B cell (primary cell): ENCODE results near the gene MIPOL1. TPM values are rescaled to one million over a fixed set of nuclear protein-coding genes. Genes with fewer than 3 reads are reported as not detected.

ENCODE experiments used
- ATAC-seq: fragments of 200-7000 bp; cut with Tn5 transposase; one replicate; pipeline ENCODE4 v1.10.0; 2021; ENCODE audit warnings: low read depth, mild to moderate bottlenecking, moderate number of reproducible peaks, moderate library complexity
- CTCF ChIA-PET: fragments of 350-600 bp; sonication (Branson Sonifier 250); formaldehyde crosslinking; loops from one replicate; lab custom pipeline; 2021; ENCODE audit warnings: antibody characterized with exemption, inconsistent platforms; lab: Charles Lee
- POLR2A ChIA-PET: fragments of 350-600 bp; sonication (Branson Sonifier 250); formaldehyde crosslinking; loops from one replicate; lab custom pipeline; 2021; ENCODE audit warnings: antibody characterized with exemption; lab: Charles Lee
- DNase-seq: peaks from one replicate; pipeline ENCODE4 v3.0.0; 2013
- H2AFZ ChIP-seq: 2 replicates; pipeline ENCODE4 v1.6.1; 2012; ENCODE audit warnings: mild to moderate bottlenecking, low read depth, low read length; ENCODE audit not compliant: insufficient read depth, poor library complexity, severe bottlenecking
- H3K27ac ChIP-seq, 2 donors: 1 replicate in 1 of 2; 2 replicates in 1 of 2; pipeline ENCODE4 v1.5.1; 2012 to 2013; ENCODE audit warnings: low read length in 2 of 2, mild to moderate bottlenecking in 2 of 2, moderate library complexity in 1 of 2
- H3K27me3 ChIP-seq, 4 experiments: fragments of 200-600 bp in 1 of 4; sonication (generic) in 1 of 4; replicated peaks in 1 of 4; 1 replicate in 2 of 4; 2 replicates in 2 of 4; pipeline versions ENCODE4 v1.6.1 to v1.7.0; 2013 to 2016; ENCODE audit warnings: low read length in 3 of 4, mild to moderate bottlenecking in 2 of 4, mixed read lengths in 1 of 4, moderate library complexity in 1 of 4; ENCODE audit not compliant: insufficient read depth in 4 of 4, control insufficient read depth in 3 of 4; ENCODE audit errors: control extremely low read depth in 1 of 4
- H3K36me3 ChIP-seq, 2 experiments: replicated peaks in 1 of 2; 1 replicate in 1 of 2; 2 replicates in 1 of 2; pipeline versions ENCODE4 v1.6.1 to v1.7.1; 2013; ENCODE audit warnings: low read length in 1 of 2; ENCODE audit not compliant: insufficient read depth in 2 of 2, control insufficient read depth in 1 of 2; ENCODE audit errors: control extremely low read depth in 1 of 2, extremely low read depth in 1 of 2
- H3K4me1 ChIP-seq, 2 donors: fragments of 200-600 bp in 1 of 2; sonication (generic) in 1 of 2; 1 replicate in 1 of 2; 2 replicates in 1 of 2; pipeline versions ENCODE4 v1.5.1 to v1.6.1; 2013 to 2017; ENCODE audit warnings: low read length in 2 of 2; ENCODE audit not compliant: control insufficient read depth in 2 of 2, insufficient read depth in 2 of 2
- H3K4me2 ChIP-seq: replicated peaks from 2 replicates; pipeline ENCODE3; 2012; ENCODE audit warnings: mild to moderate bottlenecking, low read depth, low read length; ENCODE audit not compliant: poor library complexity, severe bottlenecking
- H3K4me3 ChIP-seq, 5 experiments: fragments of 200-600 bp in 1 of 5; sonication (generic) in 1 of 5; 1 replicate in 3 of 5; 2 replicates in 2 of 5; pipeline versions ENCODE4 v1.5.1 to v1.7.0; 2011 to 2016; ENCODE audit warnings: low read length in 4 of 5, mild to moderate bottlenecking in 4 of 5, low read depth in 2 of 5, control low read depth in 1 of 5, moderate library complexity in 1 of 5; ENCODE audit not compliant: insufficient read depth in 1 of 5; ENCODE audit errors: control extremely low read depth in 1 of 5, extremely low read depth in 1 of 5
- H3K79me2 ChIP-seq: fragments of 200-600 bp; sonication (generic); one replicate; pipeline ENCODE4 v1.6.0; 2016; ENCODE audit warnings: low read length; ENCODE audit not compliant: control insufficient read depth, insufficient read depth
- H3K9ac ChIP-seq: fragments of 200-600 bp; sonication (generic); 2 replicates; pipeline ENCODE4 v1.6.1; 2017; ENCODE audit warnings: mild to moderate bottlenecking, low read length, moderate library complexity
- H3K9me3 ChIP-seq, 3 donors: one replicate each; pipeline versions ENCODE4 v1.6.1 to v1.7.1; 2013; ENCODE audit warnings: low read length in 2 of 3; ENCODE audit not compliant: control insufficient read depth in 2 of 3, insufficient read depth in 1 of 3; ENCODE audit errors: control extremely low read depth in 1 of 3
- H4K20me1 ChIP-seq: 2 replicates; pipeline ENCODE4 v1.6.0; 2012; ENCODE audit warnings: mild to moderate bottlenecking, low read length; ENCODE audit not compliant: insufficient read depth, control insufficient read depth, poor library complexity, severe bottlenecking
- H3K27ac Mint-ChIP-seq: one replicate; pipeline ENCODE4 v1.8.0; 2021; ENCODE audit warnings: mixed read lengths
- H3K27me3 Mint-ChIP-seq: one replicate; pipeline ENCODE4 v1.8.0; 2021; ENCODE audit warnings: mixed read lengths
- H3K4me1 Mint-ChIP-seq: one replicate; pipeline ENCODE4 v1.8.0; 2021; ENCODE audit warnings: mixed read lengths
- H3K4me3 Mint-ChIP-seq: one replicate; pipeline ENCODE4 v1.8.0; 2021; ENCODE audit warnings: mixed read lengths
- H3K9me3 Mint-ChIP-seq: one replicate; pipeline ENCODE4 v1.8.0; 2022; ENCODE audit warnings: mixed read lengths; ENCODE audit not compliant: insufficient read depth
- EZH2 ChIP-seq: IDR thresholded peaks from 2 replicates; pipeline ENCODE4 v1.6.1; 2012; ENCODE audit warnings: borderline replicate concordance, low read depth, mild to moderate bottlenecking, moderate library complexity, low read length; ENCODE audit not compliant: insufficient read depth, poor library complexity, severe bottlenecking
- WGBS: methylation state at CpG from one replicate; pipeline ENCODE4 v1.1.5; 2013; ENCODE audit warnings: missing lambda C conversion rate; ENCODE audit not compliant: insufficient coverage; 5-methylcytosine and 5-hydroxymethylcytosine counted together
- intact Hi-C: fragments of 100-400 bp; cut with micrococcal nuclease; formaldehyde crosslinking; loops from one replicate; pipeline ENCODE4 v1.10.0; 2022
- polyA plus RNA-seq: library from polyadenylated mRNA; depleted of rRNA; stranded (reverse); fragments of >200 nt; gene quantifications from 2 replicates; pipeline ENCODE4 v1.2.3, GENCODE V29; 2012
- total RNA-seq, 2 donors: library from RNA; stranded (reverse); fragments of 120-200 nt in 1 of 2; gene quantifications; 1 replicate in 1 of 2; 2 replicates in 1 of 2; pipeline versions ENCODE4 v1.2.3 to v1.2.4, GENCODE V29; 2013 to 2022
- TF ChIP-seq, protein P1 (sequence below): fragments of 200-600 bp; IDR thresholded peaks from one replicate; pipeline ENCODE4 v1.8.0; 2022; ENCODE audit warnings: antibody characterized with exemption, mild to moderate bottlenecking

The MIPOL1 gene
- total and polyA plus RNA-seq, 2 donors (not counting 1 experiment from before 2014, with no cell fraction given), result 0.17 TPM; not detected in 1

DNA sequence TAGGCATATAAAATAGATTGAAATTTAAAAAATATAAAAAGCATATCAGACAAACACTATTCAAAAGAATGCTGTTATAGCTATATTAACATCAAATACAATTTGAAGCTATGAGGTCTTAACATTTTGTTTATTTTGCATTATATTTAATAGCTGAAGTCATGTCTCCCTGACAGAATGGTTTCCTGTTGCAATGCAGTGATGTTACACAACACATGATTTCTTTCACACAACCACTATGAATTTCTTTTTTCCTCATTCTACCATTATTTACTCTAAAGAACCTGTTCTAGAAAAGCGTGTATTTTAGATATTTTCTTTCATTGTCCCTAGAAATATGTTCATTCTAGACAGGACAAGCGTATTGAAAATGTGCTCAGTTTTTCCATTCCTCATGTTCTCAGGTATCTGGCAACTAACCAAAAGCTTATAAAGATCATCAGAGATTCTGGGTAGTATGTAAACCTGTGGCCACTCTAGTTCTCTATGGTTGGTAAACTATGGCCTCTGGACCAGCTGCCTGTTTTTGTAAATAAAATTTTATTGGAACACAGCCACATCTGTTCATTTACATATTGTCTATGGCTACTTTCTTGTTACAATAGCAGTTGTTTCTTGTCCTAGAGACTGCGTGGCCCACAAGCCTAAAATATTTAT lies 213.5 kb downstream of the MIPOL1 start:
- H3K4me1 Mint-ChIP-seq, result no peaks in the 10 kb centered on the region
- ATAC-seq, result no peak
- no CpG with 5 or more reads among the region's 3 CpGs for WGBS
- no peak overlapping the region for H3K4me3 ChIP-seq
- H3K36me3 ChIP-seq, result no peaks in the 10 kb centered on the region
- no peaks in the 10 kb centered on the region for H3K9me3 Mint-ChIP-seq
- no peak for DNase-seq
- CTCF ChIA-PET, result no interaction called here
- no peak overlapping the region for H3K27ac Mint-ChIP-seq
- H3K9me3 ChIP-seq, result no peaks in the 10 kb centered on the region
- no peak overlapping the region for H3K4me3 Mint-ChIP-seq
- no peaks in the 10 kb centered on the region for H4K20me1 ChIP-seq
- no peaks in the 10 kb centered on the region for H3K4me1 ChIP-seq
- no peak for TF ChIP-seq EZH2
- TF ChIP-seq, protein P1, sequence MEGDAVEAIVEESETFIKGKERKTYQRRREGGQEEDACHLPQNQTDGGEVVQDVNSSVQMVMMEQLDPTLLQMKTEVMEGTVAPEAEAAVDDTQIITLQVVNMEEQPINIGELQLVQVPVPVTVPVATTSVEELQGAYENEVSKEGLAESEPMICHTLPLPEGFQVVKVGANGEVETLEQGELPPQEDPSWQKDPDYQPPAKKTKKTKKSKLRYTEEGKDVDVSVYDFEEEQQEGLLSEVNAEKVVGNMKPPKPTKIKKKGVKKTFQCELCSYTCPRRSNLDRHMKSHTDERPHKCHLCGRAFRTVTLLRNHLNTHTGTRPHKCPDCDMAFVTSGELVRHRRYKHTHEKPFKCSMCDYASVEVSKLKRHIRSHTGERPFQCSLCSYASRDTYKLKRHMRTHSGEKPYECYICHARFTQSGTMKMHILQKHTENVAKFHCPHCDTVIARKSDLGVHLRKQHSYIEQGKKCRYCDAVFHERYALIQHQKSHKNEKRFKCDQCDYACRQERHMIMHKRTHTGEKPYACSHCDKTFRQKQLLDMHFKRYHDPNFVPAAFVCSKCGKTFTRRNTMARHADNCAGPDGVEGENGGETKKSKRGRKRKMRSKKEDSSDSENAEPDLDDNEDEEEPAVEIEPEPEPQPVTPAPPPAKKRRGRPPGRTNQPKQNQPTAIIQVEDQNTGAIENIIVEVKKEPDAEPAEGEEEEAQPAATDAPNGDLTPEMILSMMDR, result no peak
- no peak overlapping the region for H2AFZ ChIP-seq
- no peak overlapping the region for H3K9ac ChIP-seq
- H3K27me3 ChIP-seq, result no peaks in the 10 kb centered on the region
- no peak overlapping the region for H3K4me2 ChIP-seq
- no peak overlapping the region for H3K27ac ChIP-seq
- H3K27me3 Mint-ChIP-seq, result no peaks in the 10 kb centered on the region
- no peaks in the 10 kb centered on the region for H3K79me2 ChIP-seq
- POLR2A ChIA-PET, result no interaction called here
- intact Hi-C loops, result no loop called here

DNA sequence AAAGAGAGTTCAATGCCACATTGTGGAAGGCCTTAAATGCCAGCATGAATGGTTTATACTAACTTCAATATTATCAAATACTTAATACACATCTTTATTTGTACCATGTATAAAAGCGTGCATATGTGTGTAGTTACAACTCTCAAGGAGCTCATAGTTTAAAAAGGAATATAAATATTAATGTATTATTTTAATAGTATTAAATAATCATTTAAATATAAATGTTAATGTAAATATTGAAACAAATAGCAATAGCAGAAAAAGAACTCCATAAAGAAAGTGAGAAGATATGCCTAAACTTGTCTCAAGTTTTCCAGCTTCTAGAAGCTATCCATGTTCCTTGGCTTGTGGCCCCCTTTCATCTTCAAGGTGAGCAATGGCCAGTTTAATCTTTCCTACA lies 215.3 kb downstream of the MIPOL1 start:
- Histone ChIP-seq H3K27me3 (no peaks in the 10 kb centered on the region), H2AFZ (no peak overlapping the region), H3K4me3 (no peak overlapping the region), H3K4me1 (no peaks in the 10 kb centered on the region), H3K4me2 (no peak overlapping the region), H4K20me1 (no peaks in the 10 kb centered on the region), H3K9me3 (no peaks in the 10 kb centered on the region), H3K79me2 (no peaks in the 10 kb centered on the region), H3K27ac (no peak overlapping the region), H3K9ac (no peak overlapping the region), H3K36me3 (no peaks in the 10 kb centered on the region)
- Mint-ChIP-seq H3K9me3 (no peaks in the 10 kb centered on the region), H3K4me3 (no peak overlapping the region), H3K27ac (no peak overlapping the region), H3K27me3 (no peaks in the 10 kb centered on the region), H3K4me1 (no peaks in the 10 kb centered on the region)
- ChIA-PET POLR2A (no interaction called here), CTCF (no interaction called here)
- ATAC-seq, result no peak
- TF ChIP-seq, protein P1, result no peak
- no peak for TF ChIP-seq EZH2
- DNase-seq, result no peak
- intact Hi-C loops, result no loop called here
- WGBS, result no CpG with 5 or more reads among the region's 1 CpG
